ENCODE results near the gene C12orf43.

The C12orf43 gene

DNA sequence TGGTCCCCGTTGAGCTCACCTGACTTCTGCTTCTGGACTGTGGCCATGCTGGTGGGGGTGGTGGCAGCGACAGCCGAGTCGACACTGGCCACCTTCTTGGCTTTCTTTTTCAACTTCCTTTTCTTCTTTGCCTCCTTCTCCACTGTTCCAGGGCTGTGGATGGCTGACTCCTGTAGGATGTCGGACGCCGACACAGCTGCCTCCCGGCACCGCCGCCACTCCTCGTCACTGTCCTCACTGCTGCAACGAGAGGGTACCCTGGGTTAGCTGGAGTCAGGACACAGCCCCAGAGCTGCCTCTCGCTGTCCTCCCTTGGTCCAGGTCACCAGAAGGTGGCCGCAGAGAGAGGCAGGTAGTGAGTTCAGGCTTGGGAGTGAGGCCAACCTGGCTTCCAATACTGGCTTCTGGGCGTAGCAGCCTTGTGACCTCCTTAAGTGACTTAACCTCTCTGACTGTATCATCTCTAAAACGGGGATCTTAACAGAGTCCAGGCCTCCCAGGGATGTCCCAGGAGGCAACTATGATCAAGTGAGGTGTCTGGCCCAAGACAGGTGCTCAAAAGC, 12.0 kb downstream of the C12orf43 start:
- TF ChIP-seq EZH2 (optimal IDR thresholded peaks at IDR 0.05; ENCODE audit: low read depth, low read length) = no peak
- TF ChIP-seq, protein P1, sequence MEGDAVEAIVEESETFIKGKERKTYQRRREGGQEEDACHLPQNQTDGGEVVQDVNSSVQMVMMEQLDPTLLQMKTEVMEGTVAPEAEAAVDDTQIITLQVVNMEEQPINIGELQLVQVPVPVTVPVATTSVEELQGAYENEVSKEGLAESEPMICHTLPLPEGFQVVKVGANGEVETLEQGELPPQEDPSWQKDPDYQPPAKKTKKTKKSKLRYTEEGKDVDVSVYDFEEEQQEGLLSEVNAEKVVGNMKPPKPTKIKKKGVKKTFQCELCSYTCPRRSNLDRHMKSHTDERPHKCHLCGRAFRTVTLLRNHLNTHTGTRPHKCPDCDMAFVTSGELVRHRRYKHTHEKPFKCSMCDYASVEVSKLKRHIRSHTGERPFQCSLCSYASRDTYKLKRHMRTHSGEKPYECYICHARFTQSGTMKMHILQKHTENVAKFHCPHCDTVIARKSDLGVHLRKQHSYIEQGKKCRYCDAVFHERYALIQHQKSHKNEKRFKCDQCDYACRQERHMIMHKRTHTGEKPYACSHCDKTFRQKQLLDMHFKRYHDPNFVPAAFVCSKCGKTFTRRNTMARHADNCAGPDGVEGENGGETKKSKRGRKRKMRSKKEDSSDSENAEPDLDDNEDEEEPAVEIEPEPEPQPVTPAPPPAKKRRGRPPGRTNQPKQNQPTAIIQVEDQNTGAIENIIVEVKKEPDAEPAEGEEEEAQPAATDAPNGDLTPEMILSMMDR (IDR thresholded peaks at IDR 0.05; ENCODE audit: low read length) = no peak
- TF ChIP-seq EZH2phosphoT487 (IDR thresholded peaks at IDR 0.05; ENCODE audit: low read length) = no peak
- Histone ChIP-seq H2AFZ (ENCODE audit: low read length) (no peak overlapping the region), H3K36me3 (replicated peaks; ENCODE audit: insufficient read depth, low read length) (no peaks in the 10 kb centered on the region)

DNA sequence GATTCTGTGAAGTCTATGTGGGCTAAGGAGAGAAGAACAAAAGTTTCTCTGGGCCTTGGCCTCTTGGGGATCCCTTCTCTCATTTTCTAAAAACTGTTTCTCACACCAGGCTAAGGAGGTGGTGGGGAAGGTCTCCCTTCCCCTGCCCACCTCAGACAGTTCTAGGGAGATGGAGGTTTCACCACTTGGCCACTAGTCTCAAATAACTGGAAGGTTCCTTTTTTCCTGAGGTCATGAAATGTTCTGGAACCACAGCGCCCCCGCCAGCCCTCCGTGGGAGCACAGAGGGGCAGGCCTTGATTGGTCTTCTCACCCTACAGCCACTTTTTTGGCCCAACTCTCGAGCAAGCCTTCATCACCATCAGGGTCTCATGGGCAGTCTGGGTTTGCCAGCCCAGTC, 12.6 kb downstream of the C12orf43 start:
- Histone ChIP-seq H3K27me3 (replicated peaks; ENCODE audit: insufficient read depth, low read length) (no peaks in the 10 kb centered on the region), H3K9me3 (replicated peaks; ENCODE audit: insufficient read depth, low read length) (no peaks in the 10 kb centered on the region), H3F3A (ENCODE audit: insufficient read depth, low read length) (no peaks in the 10 kb centered on the region), H3K4me2 (ENCODE audit: low read depth, low read length) (no peak overlapping the region), H3K9ac (ENCODE audit: low read length) (no peak overlapping the region), H3K9me2 (replicated peaks; ENCODE audit: insufficient read depth, low read length) (no peaks in the 10 kb centered on the region), H3K4me3 (ENCODE audit: low read length) (no peak overlapping the region), H3K27ac (ENCODE audit: low read length) (no peak overlapping the region), H2AFZ (ENCODE audit: low read length) (no peak overlapping the region), H3K4me1 (ENCODE audit: low read length) (no peaks in the 10 kb centered on the region), H3K79me2 (ENCODE audit: low read length) (no peaks in the 10 kb centered on the region), H3K36me3 (replicated peaks; ENCODE audit: insufficient read depth, low read length) (no peaks in the 10 kb centered on the region), H4K20me1 (ENCODE audit: insufficient read depth, low read length) (no peaks in the 10 kb centered on the region)
- TF ChIP-seq, protein P1 (IDR thresholded peaks at IDR 0.05; ENCODE audit: low read length) = no peak
- TF ChIP-seq EZH2phosphoT487 (IDR thresholded peaks at IDR 0.05; ENCODE audit: low read length) (no peak), EZH2 (optimal IDR thresholded peaks at IDR 0.05; ENCODE audit: low read depth, low read length) (no peak)
- DNase-seq = no peak

More for the DNA sequence above, 12.0 kb downstream of the C12orf43 start:
- H3K27ac ChIP-seq (ENCODE audit: low read length) = no peak overlapping the region
- H3K27me3 ChIP-seq (replicated peaks; ENCODE audit: insufficient read depth, low read length) = no peaks in the 10 kb centered on the region
- no peaks in the 10 kb centered on the region for H3K79me2 ChIP-seq (ENCODE audit: low read length)
- H3K9ac ChIP-seq (ENCODE audit: low read length) = no peak overlapping the region
- DNase-seq = no peak
- H3K4me3 ChIP-seq (ENCODE audit: low read length) = no peak overlapping the region
- no peaks in the 10 kb centered on the region for H4K20me1 ChIP-seq (ENCODE audit: insufficient read depth, low read length)
- H3K4me1 ChIP-seq (ENCODE audit: low read length) = no peaks in the 10 kb centered on the region
- H3K9me3 ChIP-seq (replicated peaks; ENCODE audit: insufficient read depth, low read length) = no peaks in the 10 kb centered on the region
- no peak overlapping the region for H3K4me2 ChIP-seq (ENCODE audit: low read depth, low read length)
- no peaks in the 10 kb centered on the region for H3F3A ChIP-seq (ENCODE audit: insufficient read depth, low read length)
- no peaks in the 10 kb centered on the region for H3K9me2 ChIP-seq (replicated peaks; ENCODE audit: insufficient read depth, low read length)

- Histone ChIP-seq H3K79me2 (ENCODE audit: low read length) (no peaks in the 10 kb centered on the region), H3K9me2 (replicated peaks; ENCODE audit: insufficient read depth, low read length) (no peaks in the 10 kb centered on the region), H3K4me1 (ENCODE audit: low read length) (no peaks in the 10 kb centered on the region), H3F3A (ENCODE audit: insufficient read depth, low read length) (no peaks in the 10 kb centered on the region), H3K36me3 (replicated peaks; ENCODE audit: insufficient read depth, low read length) (no peaks in the 10 kb centered on the region), H3K9ac (ENCODE audit: low read length) (no peak overlapping the region), H3K27ac (ENCODE audit: low read length) (no peak overlapping the region), H3K27me3 (replicated peaks; ENCODE audit: insufficient read depth, low read length) (no peaks in the 10 kb centered on the region), H3K4me3 (ENCODE audit: low read length) (no peak overlapping the region), H4K20me1 (ENCODE audit: insufficient read depth, low read length) (no peaks in the 10 kb centered on the region), H2AFZ (ENCODE audit: low read length) (no peak overlapping the region), H3K4me2 (ENCODE audit: low read depth, low read length) (no peak overlapping the region), H3K9me3 (replicated peaks; ENCODE audit: insufficient read depth, low read length) (no peaks in the 10 kb centered on the region)
- DNase-seq = no peak
- no peak for TF ChIP-seq EZH2 (optimal IDR thresholded peaks at IDR 0.05; ENCODE audit: low read depth, low read length)
- TF ChIP-seq, protein P1 (IDR thresholded peaks at IDR 0.05; ENCODE audit: low read length) = no peak
- TF ChIP-seq EZH2phosphoT487 (IDR thresholded peaks at IDR 0.05; ENCODE audit: low read length) = no peak
Measured at GRCh38 chr12:121001841-121002483, 14.3 kb downstream of the C12orf43 start.
